H1 (cell line): ENCODE results near the gene SHROOM3. TPM values are rescaled to one million over a fixed set of nuclear protein-coding genes. Genes with fewer than 3 reads are reported as not detected.

Experiments used
- CTCF ChIA-PET: fragments of 300-600 bp; sonication (Branson Sonifier 250); formaldehyde crosslinking; loops from one replicate; lab custom pipeline; 2021; ENCODE audit not compliant: partially characterized antibody; lab: Charles Lee
- POLR2A ChIA-PET: fragments of 300-600 bp; sonication (Branson Sonifier 250); formaldehyde crosslinking; loops from one replicate; lab custom pipeline; 2021; ENCODE audit warnings: inconsistent platforms; ENCODE audit not compliant: partially characterized antibody; lab: Charles Lee
- DNase-seq, 2 experiments: peaks; one replicate each; pipeline versions ENCODE4 v3.0.0 to v3.0.0-alpha.2; 2010 to 2022; ENCODE audit warnings: low spot score in 2 of 2, low read depth in 1 of 2, mixed read lengths in 1 of 2
- FAIRE-seq: peaks from 2 replicates; lab custom pipeline; 2011; peaks lifted over from hg19 to GRCh38; lab: Jason Lieb, UNC
- H2AFZ ChIP-seq: 2 replicates; pipeline ENCODE4 v1.8.1; 2012; ENCODE audit warnings: low read length, inconsistent platforms
- H2AK5ac ChIP-seq: 2 replicates; pipeline ENCODE4 v1.6.1; 2013; ENCODE audit warnings: low read depth, low read length
- H2BK120ac ChIP-seq: replicated peaks from 2 replicates; pipeline ENCODE3; 2013; ENCODE audit warnings: low read depth, low read length, inconsistent platforms
- H2BK12ac ChIP-seq: 2 replicates; pipeline ENCODE4 v1.6.1; 2013; ENCODE audit warnings: low read depth, low read length
- H2BK15ac ChIP-seq: 2 replicates; pipeline ENCODE4 v1.6.1; 2013; ENCODE audit warnings: low read length
- H2BK20ac ChIP-seq: 2 replicates; pipeline ENCODE4 v1.6.1; 2013; ENCODE audit warnings: low read length
- H2BK5ac ChIP-seq: 2 replicates; pipeline ENCODE4 v1.6.1; 2013; ENCODE audit warnings: low read depth, low read length
- H3K14ac ChIP-seq: 2 replicates; pipeline ENCODE4 v1.6.1; 2013; ENCODE audit warnings: inconsistent platforms; ENCODE audit not compliant: insufficient read length
- H3K18ac ChIP-seq: 2 replicates; pipeline ENCODE4 v1.6.1; 2013; ENCODE audit warnings: low read length; ENCODE audit errors: extremely low read depth
- H3K23ac ChIP-seq: 2 replicates; pipeline ENCODE4 v1.6.1; 2013; ENCODE audit warnings: inconsistent platforms; ENCODE audit not compliant: insufficient read length
- H3K23me2 ChIP-seq: 2 replicates; pipeline ENCODE4 v1.6.1; 2013; ENCODE audit warnings: low read depth, low read length
- H3K27ac ChIP-seq: 2 replicates; pipeline ENCODE4 v1.6.1; 2011; ENCODE audit warnings: low read depth, low read length, inconsistent platforms
- H3K27me3 ChIP-seq, 4 experiments: replicated peaks in 1 of 4; 1 replicate in 1 of 4; 2 replicates in 3 of 4; pipeline versions ENCODE4 v1.6.1 to v1.8.1; 2011 to 2013; ENCODE audit warnings: low read length in 3 of 4, mild to moderate bottlenecking in 3 of 4, inconsistent platforms in 2 of 4, mixed read lengths in 2 of 4, moderate library complexity in 1 of 4; ENCODE audit not compliant: control insufficient read depth in 3 of 4, insufficient read depth in 3 of 4; ENCODE audit errors: extremely low read depth in 1 of 4
- H3K36me3 ChIP-seq, 4 experiments: 2 replicates each; pipeline versions ENCODE4 v1.6.1 to v1.8.1; 2011 to 2013; ENCODE audit warnings: mild to moderate bottlenecking in 4 of 4, low read length in 3 of 4, moderate library complexity in 2 of 4, control low read depth in 1 of 4, inconsistent platforms in 1 of 4; ENCODE audit not compliant: insufficient read depth in 4 of 4, control insufficient read depth in 2 of 4
- H3K4ac ChIP-seq: replicated peaks from 2 replicates; pipeline ENCODE3; 2013; ENCODE audit warnings: low read length, low read depth, mixed read lengths, inconsistent platforms; ENCODE audit not compliant: insufficient read length
- H3K4me1 ChIP-seq, 4 experiments: replicated peaks in 1 of 4; 1 replicate in 1 of 4; 2 replicates in 3 of 4; pipeline versions ENCODE4 v1.6.1 to v1.8.1; 2011 to 2013; ENCODE audit warnings: low read length in 3 of 4, inconsistent platforms in 2 of 4, mixed read lengths in 1 of 4; ENCODE audit not compliant: insufficient read depth in 4 of 4, control insufficient read depth in 3 of 4
- H3K4me2 ChIP-seq, 2 experiments: 2 replicates each; pipeline versions ENCODE4 v1.6.1 to v1.8.1; 2011 to 2013; ENCODE audit warnings: low read depth in 2 of 2, low read length in 2 of 2, control low read depth in 1 of 2, inconsistent platforms in 1 of 2, mild to moderate bottlenecking in 1 of 2; ENCODE audit not compliant: insufficient read depth in 1 of 2
- H3K4me3 ChIP-seq, 4 experiments: fragments of 200-600, 300-600 bp in 1 of 4; sonication (generic), shearing (Covaris generic), sonication (Bioruptor Twin) in 1 of 4; 2 replicates each; pipeline versions ENCODE4 v1.5.1 to v1.8.1; 2011 to 2016; ENCODE audit warnings: low read length in 4 of 4, low read depth in 3 of 4, control low read depth in 2 of 4, inconsistent platforms in 2 of 4, mild to moderate bottlenecking in 2 of 4, mixed read lengths in 1 of 4, moderate library complexity in 1 of 4; ENCODE audit not compliant: insufficient read depth in 2 of 4; ENCODE audit errors: extremely low read depth in 1 of 4
- H3K56ac ChIP-seq: replicated peaks from 2 replicates; pipeline ENCODE3; 2013; ENCODE audit warnings: low read depth, mild to moderate bottlenecking, mixed read lengths, low read length, inconsistent platforms; ENCODE audit not compliant: insufficient read length
- H3K79me1 ChIP-seq: 2 replicates; pipeline ENCODE4 v1.6.1; 2013; ENCODE audit warnings: low read depth, low read length, control low read depth
- H3K79me2 ChIP-seq, 2 experiments: 2 replicates each; pipeline versions ENCODE4 v1.6.1 to v1.8.1; 2012 to 2013; ENCODE audit warnings: low read length in 2 of 2, mild to moderate bottlenecking in 2 of 2, inconsistent platforms in 1 of 2; ENCODE audit not compliant: insufficient read depth in 2 of 2, control insufficient read depth in 1 of 2
- H3K9ac ChIP-seq, 4 experiments: replicated peaks in 1 of 4; 1 replicate in 1 of 4; 2 replicates in 3 of 4; pipeline versions ENCODE4 v1.6.1 to v1.8.1; 2011 to 2013; ENCODE audit warnings: low read depth in 3 of 4, low read length in 3 of 4, control low read depth in 2 of 4, mild to moderate bottlenecking in 2 of 4, moderate library complexity in 2 of 4, inconsistent platforms in 1 of 4; ENCODE audit errors: extremely low read depth in 1 of 4
- H3K9me3 ChIP-seq, 2 experiments: 2 replicates each; pipeline versions ENCODE4 v1.6.1 to v1.8.1; 2012 to 2013; ENCODE audit warnings: mild to moderate bottlenecking in 2 of 2, moderate library complexity in 2 of 2, control low read depth in 1 of 2, inconsistent platforms in 1 of 2, low read depth in 1 of 2, low read length in 1 of 2, mixed read lengths in 1 of 2; ENCODE audit not compliant: insufficient read depth in 2 of 2
- H4K20me1 ChIP-seq, 2 experiments: replicated peaks in 1 of 2; 2 replicates each; pipeline versions ENCODE3 to v1.8.1; 2011 to 2013; ENCODE audit warnings: inconsistent platforms in 2 of 2, low read length in 2 of 2, mild to moderate bottlenecking in 1 of 2; ENCODE audit not compliant: insufficient read depth in 2 of 2, control insufficient read depth in 1 of 2
- H4K5ac ChIP-seq: 2 replicates; pipeline ENCODE4 v1.6.1; 2013; ENCODE audit warnings: low read length, low read depth, mixed read lengths, inconsistent platforms; ENCODE audit not compliant: insufficient read length
- H4K8ac ChIP-seq: 2 replicates; pipeline ENCODE4 v1.8.0; 2013; ENCODE audit warnings: mild to moderate bottlenecking, moderate library complexity, low read length, inconsistent platforms; ENCODE audit not compliant: insufficient read depth; ENCODE audit errors: extremely low read depth
- H4K91ac ChIP-seq: replicated peaks from 2 replicates; pipeline ENCODE3; 2013; ENCODE audit warnings: low read length, mixed read lengths, inconsistent platforms; ENCODE audit not compliant: insufficient read length
- CHD1 ChIP-seq: IDR thresholded peaks from 2 replicates; pipeline ENCODE4 v1.6.1; 2012; ENCODE audit warnings: low read depth, low read length, improper control_type of control experiment
- EP300 ChIP-seq, 2 experiments: IDR thresholded peaks; 1 replicate in 1 of 2; 2 replicates in 1 of 2; pipeline ENCODE4 v1.6.1; 2011 to 2012; ENCODE audit warnings: low read depth in 2 of 2, low read length in 2 of 2, mild to moderate bottlenecking in 2 of 2, borderline replicate concordance in 1 of 2, inconsistent platforms in 1 of 2, moderate library complexity in 1 of 2
- FOSL1 ChIP-seq: IDR thresholded peaks from 2 replicates; pipeline ENCODE4 v1.6.1; 2011; ENCODE audit warnings: mild to moderate bottlenecking, low read depth, low read length, moderate library complexity; ENCODE audit not compliant: insufficient read depth
- HDAC6 ChIP-seq: IDR thresholded peaks from one replicate; pipeline ENCODE4 v1.7.1; 2012; ENCODE audit warnings: low read depth, mild to moderate bottlenecking, inconsistent platforms, low read length, moderate library complexity
- KDM1A ChIP-seq: fragments of 200-600, 300-600 bp; sonication (generic); IDR thresholded peaks from 2 replicates; pipeline ENCODE4 v1.7.1; 2016; ENCODE audit warnings: mild to moderate bottlenecking, low read length, borderline replicate concordance
- NRF1 ChIP-seq: IDR thresholded peaks from 2 replicates; pipeline ENCODE4 v1.6.1; 2011; ENCODE audit warnings: mild to moderate bottlenecking, low read depth, low read length, improper control_type of control experiment
- RFX5 ChIP-seq: IDR thresholded peaks from 2 replicates; pipeline ENCODE4 v1.6.1; 2011; ENCODE audit warnings: low read depth, low read length, improper control_type of control experiment, borderline replicate concordance
- RNF2 ChIP-seq: fragments of 200-900, 300-1000 bp; sonication (generic); IDR thresholded peaks from 2 replicates; pipeline ENCODE4 v1.7.1; 2016; ENCODE audit warnings: borderline replicate concordance, low read depth, mild to moderate bottlenecking, antibody characterized with exemption, low read length; ENCODE audit not compliant: poor library complexity, severe bottlenecking; ENCODE audit errors: missing control alignments
- SP1 ChIP-seq: IDR thresholded peaks from 2 replicates; pipeline ENCODE4 v1.6.1; 2011; ENCODE audit warnings: low read depth, low read length
- WGBS, 2 experiments: shearing (Covaris generic) in 1 of 2; methylation state at CpG; one replicate each; pipeline versions ENCODE4 v1.1.6 to v1.1.7; 2013 to 2015; ENCODE audit warnings: low lambda C conversion rate in 2 of 2, mixed read lengths in 2 of 2, inconsistent platforms in 1 of 2, low coverage in 1 of 2, missing lambda C conversion rate in 1 of 2; ENCODE audit not compliant: insufficient replicate concordance in 2 of 2, insufficient coverage in 1 of 2, insufficient read length in 1 of 2; ENCODE audit errors: extremely low coverage in 1 of 2, missing lambda C conversion rate in 1 of 2; 5-methylcytosine and 5-hydroxymethylcytosine counted together
- polyA plus RNA-seq, 7 experiments: library from polyadenylated mRNA; depleted of rRNA in 3 of 7; stranded (reverse) in 5 of 7; unstranded in 2 of 7; fragments of >200 nt in 5 of 7; fragments of 200-250 nt in 2 of 7; gene quantifications; 1 replicate in 5 of 7; 2 replicates in 1 of 7; 4 replicates in 1 of 7; pipeline versions ENCODE4 v1.2.1 to v1.2.3, GENCODE V29; 2011 to 2013; ENCODE audit warnings: missing spikeins in 2 of 7, mixed read lengths in 2 of 7
- total RNA-seq: library from RNA; stranded (reverse); fragmentation: NEBNext Ultra II Directional; extraction: Animal tissue kit (Norgen Biotek cat#: 25700); gene quantifications from 2 replicates; pipeline ENCODE4 v1.2.1, GENCODE V29; 2021

SHROOM3 gene
- total and polyA plus RNA-seq, 2 of the 8 experiments (the other 6 are each of a cell fraction or from before 2014, with no cell fraction given): 15.8 to 34.0 TPM

- H3K79me2 ChIP-seq: no peaks in the 10 kb centered on the region
- no peak overlapping the region for H3K4me3 ChIP-seq
- H2AFZ ChIP-seq: no peak overlapping the region
- 100% methylated on average over 1 of the region's 1 CpG; no CpG with 5 or more reads in 1 of the 2 experiments for WGBS, 2 experiments
- H3K56ac ChIP-seq: no peak overlapping the region
- no peak overlapping the region for H3K4me2 ChIP-seq
- H4K20me1 ChIP-seq: no peaks in the 10 kb centered on the region
- CTCF ChIA-PET: interaction anchor here (0.6 to 3.5 kb wide), 13 partner anchors 10 to 936 kb away, joined by 3 to 19 read pairs (median 6); no protein-coding TSS in a partner anchor
- H3K27me3 ChIP-seq: no peaks in the 10 kb centered on the region
- H3K14ac ChIP-seq: no peak overlapping the region
- POLR2A ChIA-PET: no interaction called here
- H4K8ac ChIP-seq: no peak overlapping the region
- H2BK5ac ChIP-seq: no peak overlapping the region
- no peak overlapping the region for H3K18ac ChIP-seq
- peak overlapping the region; percentile 72; the same call in 1 of the 2 replicates for H2BK20ac ChIP-seq
- H3K27ac ChIP-seq: no peak overlapping the region
- H3K9me3 ChIP-seq: peaks cover 0 to 5% of the 10 kb centered on the region in 2 experiments; a peak in 2 of 4 replicates
- H4K91ac ChIP-seq: no peak overlapping the region
- H3K4me1 ChIP-seq: no peaks in the 10 kb centered on the region; a peak in 1 of 7 replicates
- peaks cover 0 to 6% (median 0%) of the 10 kb centered on the region in 4 experiments; a peak in 2 of 8 replicates for H3K36me3 ChIP-seq
- H2BK120ac ChIP-seq: no peak overlapping the region
- no peak overlapping the region for H3K9ac ChIP-seq
- H3K4ac ChIP-seq: no peak overlapping the region
- TF ChIP-seq KDM1A: no peak
- TF ChIP-seq HDAC6: no peak
- no peak for TF ChIP-seq NRF1
- no peak for TF ChIP-seq FOSL1
- no peak for TF ChIP-seq RFX5
- TF ChIP-seq RNF2: no peak
- no peak for TF ChIP-seq EP300 (IDR thresholded peaks at IDR 0.05; ENCODE audit: borderline replicate concordance in 1 of 2, low read depth in 2 of 2, low read length in 2 of 2)
- TF ChIP-seq SP1: no peak
- no peak for TF ChIP-seq CHD1
- H3K79me1 ChIP-seq: no peaks in the 10 kb centered on the region
- peak overlapping the region; percentile 33; the same call in 1 of the 2 replicates for H2BK15ac ChIP-seq
- H4K5ac ChIP-seq: no peak overlapping the region
- no peak overlapping the region for H2BK12ac ChIP-seq
- no peaks in the 10 kb centered on the region for H3K23me2 ChIP-seq
- FAIRE-seq (no peak), DNase-seq (no peak)
- no peak overlapping the region for H2AK5ac ChIP-seq
- H3K23ac ChIP-seq: no peak overlapping the region
These were observed 76.9 kb downstream of the SHROOM3 start for GRCh38 chr4:76511947-76512346.
